ENCODE results near the gene FARP2. TPM values are rescaled to one million over a fixed set of nuclear protein-coding genes. Genes with fewer than 3 reads are reported as not detected.
"Not testable (repeated sequence)": the region's sequence is repeated elsewhere in the genome, so short reads cannot be mapped to it uniquely, and the experiment has no call there.

FARP2 gene
- total and polyA plus RNA-seq, 10 of the 15 experiments (the other 5 are each of a cell fraction or from before 2014, with no cell fraction given) = 5.5 to 67.5 (median 36.8) TPM

DNA sequence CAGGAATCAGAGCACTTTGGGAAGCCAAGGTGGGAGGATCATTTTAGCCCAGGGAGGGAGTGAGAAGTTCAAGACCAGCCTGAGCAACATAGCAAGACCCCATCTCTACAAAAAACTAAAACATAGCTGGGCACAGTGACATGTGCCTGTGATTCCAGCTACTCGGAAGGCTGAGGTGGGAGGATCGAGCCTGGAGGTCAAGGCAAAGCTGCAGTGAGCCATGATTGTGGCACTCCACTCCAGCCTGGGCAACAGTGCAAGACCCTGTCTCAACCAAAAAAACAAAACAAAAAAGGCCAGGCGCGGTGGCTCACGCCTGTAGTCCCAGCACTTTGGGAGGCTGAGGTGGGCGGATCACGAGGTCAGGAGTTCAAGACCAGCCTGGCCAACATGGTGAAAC lies 94.0 kb downstream of the FARP2 start:
- WGBS (ENCODE audit: insufficient coverage, insufficient replicate concordance, low lambda C conversion rate, missing lambda C conversion rate) = 86% methylated on average over 7 of the region's 7 CpGs
- FAIRE-seq; SMC1A ChIA-PET (ENCODE audit: uncharacterized antibody, unreplicated experiment); BruUV-seq (replicated peaks); H3K4me1 ChIP-seq (ENCODE audit: control insufficient read depth, insufficient read depth, low read length); DNase-seq (ENCODE audit: low read depth, low spot score); intact Hi-C loops (cut with micrococcal nuclease; ENCODE audit: unreplicated experiment); H2AFZ ChIP-seq (ENCODE audit: control insufficient read depth, low read depth, low read length); in situ Hi-C loops (cut with MboI); H3K27ac ChIP-seq (ENCODE audit: control insufficient read depth, insufficient read depth); H3K79me2 ChIP-seq (ENCODE audit: control insufficient read depth, insufficient read depth, low read length); H4K20me1 ChIP-seq (ENCODE audit: control insufficient read depth, insufficient read depth); ATAC-seq; H3K4me2 ChIP-seq (ENCODE audit: control insufficient read depth, insufficient read depth); H3K9ac ChIP-seq (ENCODE audit: control insufficient read depth, insufficient read depth, low read length); RAD21 ChIA-PET (ENCODE audit: unreplicated experiment); H3K9me3 ChIP-seq (replicated peaks; ENCODE audit: control insufficient read depth, insufficient read depth, low read length); H3K27me3 ChIP-seq (replicated peaks in 1 of 2; ENCODE audit: control insufficient read depth in 2 of 2, insufficient read depth in 2 of 2, low read length in 1 of 2); H3K4me3 ChIP-seq; CTCF ChIA-PET; POLR2A ChIA-PET; H3K36me3 ChIP-seq (ENCODE audit: control insufficient read depth in 2 of 2, insufficient read depth in 2 of 2, low read length in 1 of 2): not testable (repeated sequence)

- Histone ChIP-seq H3K9me3 (replicated peaks; ENCODE audit: control insufficient read depth, insufficient read depth, low read length) (no peaks in the 10 kb centered on the region), H3K4me1 (ENCODE audit: control insufficient read depth, insufficient read depth, low read length) (no peaks in the 10 kb centered on the region), H3K9ac (ENCODE audit: control insufficient read depth, insufficient read depth, low read length) (no peak overlapping the region), H3K4me2 (ENCODE audit: control insufficient read depth, insufficient read depth) (no peak overlapping the region), H3K79me2 (ENCODE audit: control insufficient read depth, insufficient read depth, low read length) (no peaks in the 10 kb centered on the region), H3K27me3 (replicated peaks in 1 of 2; ENCODE audit: control insufficient read depth in 2 of 2, insufficient read depth in 2 of 2, low read length in 1 of 2) (no peaks in the 10 kb centered on the region), H3K4me3 (no peak overlapping the region), H2AFZ (ENCODE audit: control insufficient read depth, low read depth, low read length) (no peak overlapping the region), H4K20me1 (ENCODE audit: control insufficient read depth, insufficient read depth) (no peaks in the 10 kb centered on the region), H3K36me3 (ENCODE audit: control insufficient read depth in 2 of 2, insufficient read depth in 2 of 2, low read length in 1 of 2) (peaks cover 2 to 4% of the 10 kb centered on the region in 2 experiments; a peak in 3 of 4 replicates), H3K27ac (ENCODE audit: control insufficient read depth, insufficient read depth) (no peak overlapping the region)
- BruUV-seq (replicated peaks) = no TSS peak
- SMC1A ChIA-PET (ENCODE audit: uncharacterized antibody, unreplicated experiment) = interaction anchor here (0.8 to 1.3 kb wide), 2 partner anchors 8 to 31 kb away, joined by 3 read pairs; no protein-coding TSS in a partner anchor
- POLR2A ChIA-PET = no interaction called here
- DNase-seq (ENCODE audit: low read depth, low spot score) = no peak
- ATAC-seq = no peak
- RAD21 ChIA-PET (ENCODE audit: unreplicated experiment) = no interaction called here
- no peak for FAIRE-seq
- CTCF ChIA-PET = no interaction called here
- in situ Hi-C loops (cut with MboI) (no loop called here), intact Hi-C loops (cut with micrococcal nuclease; ENCODE audit: unreplicated experiment) (no loop called here)
- 94% methylated on average over 10 of the region's 10 CpGs for WGBS (ENCODE audit: insufficient coverage, insufficient replicate concordance, low lambda C conversion rate, missing lambda C conversion rate)
- no peak for TF ChIP-seq CBX3 (IDR thresholded peaks at IDR 0.05; ENCODE audit: borderline replicate concordance, low read depth)
- TF ChIP-seq CEBPB (IDR thresholded peaks at IDR 0.05; ENCODE audit: borderline replicate concordance in 1 of 2, low read depth in 2 of 2, low read length in 2 of 2) = no peak
- TF ChIP-seq RBBP5 (conservative IDR thresholded peaks at IDR 0.05) = no peak
- no peak for TF ChIP-seq STAT1 (conservative IDR thresholded peaks at IDR 0.05)
- TF ChIP-seq SIN3A (IDR thresholded peaks at IDR 0.05; ENCODE audit: low read depth, low read length) = no peak
- no peak for TF ChIP-seq SPI1 (IDR thresholded peaks at IDR 0.05; ENCODE audit: borderline replicate concordance, insufficient read depth, low read depth, low read length)
- TF ChIP-seq, protein P1, sequence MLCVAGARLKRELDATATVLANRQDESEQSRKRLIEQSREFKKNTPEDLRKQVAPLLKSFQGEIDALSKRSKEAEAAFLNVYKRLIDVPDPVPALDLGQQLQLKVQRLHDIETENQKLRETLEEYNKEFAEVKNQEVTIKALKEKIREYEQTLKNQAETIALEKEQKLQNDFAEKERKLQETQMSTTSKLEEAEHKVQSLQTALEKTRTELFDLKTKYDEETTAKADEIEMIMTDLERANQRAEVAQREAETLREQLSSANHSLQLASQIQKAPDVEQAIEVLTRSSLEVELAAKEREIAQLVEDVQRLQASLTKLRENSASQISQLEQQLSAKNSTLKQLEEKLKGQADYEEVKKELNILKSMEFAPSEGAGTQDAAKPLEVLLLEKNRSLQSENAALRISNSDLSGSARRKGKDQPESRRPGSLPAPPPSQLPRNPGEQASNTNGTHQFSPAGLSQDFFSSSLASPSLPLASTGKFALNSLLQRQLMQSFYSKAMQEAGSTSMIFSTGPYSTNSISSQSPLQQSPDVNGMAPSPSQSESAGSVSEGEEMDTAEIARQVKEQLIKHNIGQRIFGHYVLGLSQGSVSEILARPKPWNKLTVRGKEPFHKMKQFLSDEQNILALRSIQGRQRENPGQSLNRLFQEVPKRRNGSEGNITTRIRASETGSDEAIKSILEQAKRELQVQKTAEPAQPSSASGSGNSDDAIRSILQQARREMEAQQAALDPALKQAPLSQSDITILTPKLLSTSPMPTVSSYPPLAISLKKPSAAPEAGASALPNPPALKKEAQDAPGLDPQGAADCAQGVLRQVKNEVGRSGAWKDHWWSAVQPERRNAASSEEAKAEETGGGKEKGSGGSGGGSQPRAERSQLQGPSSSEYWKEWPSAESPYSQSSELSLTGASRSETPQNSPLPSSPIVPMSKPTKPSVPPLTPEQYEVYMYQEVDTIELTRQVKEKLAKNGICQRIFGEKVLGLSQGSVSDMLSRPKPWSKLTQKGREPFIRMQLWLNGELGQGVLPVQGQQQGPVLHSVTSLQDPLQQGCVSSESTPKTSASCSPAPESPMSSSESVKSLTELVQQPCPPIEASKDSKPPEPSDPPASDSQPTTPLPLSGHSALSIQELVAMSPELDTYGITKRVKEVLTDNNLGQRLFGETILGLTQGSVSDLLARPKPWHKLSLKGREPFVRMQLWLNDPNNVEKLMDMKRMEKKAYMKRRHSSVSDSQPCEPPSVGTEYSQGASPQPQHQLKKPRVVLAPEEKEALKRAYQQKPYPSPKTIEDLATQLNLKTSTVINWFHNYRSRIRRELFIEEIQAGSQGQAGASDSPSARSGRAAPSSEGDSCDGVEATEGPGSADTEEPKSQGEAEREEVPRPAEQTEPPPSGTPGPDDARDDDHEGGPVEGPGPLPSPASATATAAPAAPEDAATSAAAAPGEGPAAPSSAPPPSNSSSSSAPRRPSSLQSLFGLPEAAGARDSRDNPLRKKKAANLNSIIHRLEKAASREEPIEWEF (IDR thresholded peaks at IDR 0.05; ENCODE audit: insufficient replicate concordance, low read depth, low read length) = no peak
- TF ChIP-seq TCF3 (IDR thresholded peaks at IDR 0.05; ENCODE audit: borderline replicate concordance, insufficient read depth, low read depth, low read length) = no peak
- TF ChIP-seq KDM1A (IDR thresholded peaks at IDR 0.05; ENCODE audit: borderline replicate concordance) = no peak
- no peak for TF ChIP-seq RFX5 (IDR thresholded peaks at IDR 0.05; ENCODE audit: low read depth, low read length)
- no peak for TF ChIP-seq ETV6 (conservative IDR thresholded peaks at IDR 0.05 in 1 of 2, IDR thresholded peaks at IDR 0.05 in 1 of 2; ENCODE audit: borderline replicate concordance in 1 of 2, low read depth in 1 of 2)
- TF ChIP-seq ZNF217 (IDR thresholded peaks at IDR 0.05) = no peak
These were observed 95.9 kb downstream of the FARP2 start for GRCh38 chr2:241451840-241452506.

All from GM12878 (cell line).